Measurements from ENCODE around the gene ZBED4.

GRCh38 chr22:49853981-49854831 lies 562 bp downstream of the ZBED4 start:
- TF ChIP-seq YY1 (IDR thresholded peaks at IDR 0.05; ENCODE audit: insufficient read depth, insufficient read length) (no peak), SUZ12 (IDR thresholded peaks at IDR 0.05; ENCODE audit: extremely low read depth, insufficient read depth, insufficient read length) (no peak)
